Naive B cell (primary cell): ENCODE results near the gene EXOSC7. TPM values are rescaled to one million over a fixed set of nuclear protein-coding genes. Genes with fewer than 3 reads are reported as not detected.

ENCODE experiments used
- ATAC-seq, 2 donors: fragments of 150-1000 bp; cut with Tn5 transposase; 2 replicates each; pipeline ENCODE4 v1.10.0; 2021; ENCODE audit warnings: low read depth in 2 of 2, mild to moderate bottlenecking in 2 of 2, moderate library complexity in 2 of 2
- DNase-seq: peaks from one replicate; pipeline ENCODE4 v3.0.0; 2022
- H3K27ac Mint-ChIP-seq, 6 donors: one replicate each; pipeline ENCODE4 v1.8.0; 2020 to 2022; ENCODE audit warnings: mild to moderate bottlenecking in 6 of 6, mixed read lengths in 6 of 6, moderate library complexity in 5 of 6, inconsistent platforms in 2 of 6
- H3K27me3 Mint-ChIP-seq, 3 donors: one replicate each; pipeline ENCODE4 v1.8.0; 2021 to 2022; ENCODE audit warnings: mixed read lengths in 3 of 3, mild to moderate bottlenecking in 1 of 3
- H3K36me3 Mint-ChIP-seq, 2 donors: one replicate each; pipeline ENCODE4 v1.8.0; 2020 to 2022; ENCODE audit warnings: mixed read lengths in 2 of 2, inconsistent platforms in 1 of 2, mild to moderate bottlenecking in 1 of 2
- H3K4me1 Mint-ChIP-seq, 3 donors: one replicate each; pipeline ENCODE4 v1.8.0; 2020 to 2022; ENCODE audit warnings: mixed read lengths in 3 of 3, inconsistent platforms in 1 of 3, mild to moderate bottlenecking in 1 of 3, moderate library complexity in 1 of 3
- H3K4me3 Mint-ChIP-seq, 8 donors: one replicate each; pipeline ENCODE4 v1.8.0; 2020 to 2022; ENCODE audit warnings: mild to moderate bottlenecking in 8 of 8, mixed read lengths in 8 of 8, moderate library complexity in 8 of 8, inconsistent platforms in 2 of 8
- H3K9me3 Mint-ChIP-seq, 7 donors: one replicate each; pipeline ENCODE4 v1.8.0; 2020 to 2022; ENCODE audit warnings: mixed read lengths in 7 of 7, mild to moderate bottlenecking in 5 of 7, inconsistent platforms in 2 of 7, moderate library complexity in 1 of 7
- polyA plus RNA-seq, 6 donors: library from polyadenylated mRNA; unstranded; fragments of 300-500 nt; fragmentation: Illumina TruSeq; gene quantifications; one replicate each; pipeline ENCODE4 v1.2.3, GENCODE V29; 2021; ENCODE audit warnings: low read depth in 6 of 6

The EXOSC7 gene
- polyA plus RNA-seq, 6 donors from 2014 or later: 28.4 to 64.3 (median 39.0) TPM

GRCh38 chr3:44989636-44990373 lies 13.8 kb downstream of the EXOSC7 start:
- Mint-ChIP-seq H3K27me3 (no peaks in the 10 kb centered on the region), H3K4me1 (peaks cover 10 to 20% (median 15%) of the 10 kb centered on the region in 3 donors), H3K9me3 (no peaks in the 10 kb centered on the region), H3K36me3 (peaks cover 4 to 10% of the 10 kb centered on the region in 2 donors), H3K4me3 (no peak overlapping the region), H3K27ac (no peak overlapping the region)
- ATAC-seq (no peak), DNase-seq (no peak)

- ATAC-seq (no peak), DNase-seq (no peak)
- H3K4me1 Mint-ChIP-seq: peaks cover 7 to 16% (median 7%) of the 10 kb centered on the region in 3 donors
These were observed 15.3 kb downstream of the EXOSC7 start for GRCh38 chr3:44991326-44991725.

GRCh38 chr3:44992555-44993470 lies 16.8 kb downstream of the EXOSC7 start:
- ATAC-seq (no peak), DNase-seq (no peak)
- Mint-ChIP-seq H3K4me1 (peaks cover 4 to 12% (median 7%) of the 10 kb centered on the region in 3 donors), H3K9me3 (no peaks in the 10 kb centered on the region), H3K27me3 (no peaks in the 10 kb centered on the region), H3K4me3 (no peak overlapping the region), H3K27ac (peak overlapping the region in 1 of 6 donors; percentile 24), H3K36me3 (peaks cover 9 to 10% of the 10 kb centered on the region in 2 donors)

More at GRCh38 chr3:44991326-44991725, 15.3 kb downstream of the EXOSC7 start:
- peak overlapping the region in 1 of 6 donors; percentile 57 for H3K27ac Mint-ChIP-seq
- peaks cover 4 to 10% of the 10 kb centered on the region in 2 donors for H3K36me3 Mint-ChIP-seq
- H3K4me3 Mint-ChIP-seq: no peak overlapping the region
- no peaks in the 10 kb centered on the region for H3K27me3 Mint-ChIP-seq
- no peaks in the 10 kb centered on the region for H3K9me3 Mint-ChIP-seq

- no peak for ATAC-seq
- Mint-ChIP-seq H3K4me3 (no peak overlapping the region), H3K4me1 (peaks cover 0 to 7% (median 7%) of the 10 kb centered on the region in 3 donors), H3K9me3 (no peaks in the 10 kb centered on the region), H3K27me3 (no peaks in the 10 kb centered on the region), H3K36me3 (peaks cover 9 to 10% of the 10 kb centered on the region in 2 donors), H3K27ac (no peak overlapping the region)
- DNase-seq: no peak
These were observed 17.6 kb downstream of the EXOSC7 start for GRCh38 chr3:44993471-44994205.

- no peaks in the 10 kb centered on the region for H3K9me3 Mint-ChIP-seq
These were observed 19.2 kb downstream of the EXOSC7 start for GRCh38 chr3:44995142-44995770.

GRCh38 chr3:44996556-44996969 lies 20.5 kb downstream of the EXOSC7 start:
- H3K4me3 Mint-ChIP-seq: no peak overlapping the region
- peaks cover 9 to 20% of the 10 kb centered on the region in 2 donors for H3K36me3 Mint-ChIP-seq
- DNase-seq: no peak
- no peaks in the 10 kb centered on the region for H3K9me3 Mint-ChIP-seq
- no peaks in the 10 kb centered on the region for H3K27me3 Mint-ChIP-seq
- H3K27ac Mint-ChIP-seq: no peak overlapping the region
- H3K4me1 Mint-ChIP-seq: peaks cover 0 to 7% (median 5%) of the 10 kb centered on the region in 3 donors
- ATAC-seq: no peak

More at GRCh38 chr3:44995142-44995770, 19.2 kb downstream of the EXOSC7 start:
- DNase-seq (no peak), ATAC-seq (no peak)
- Mint-ChIP-seq H3K4me1 (peaks cover 0 to 7% (median 7%) of the 10 kb centered on the region in 3 donors), H3K4me3 (no peak overlapping the region), H3K27ac (peak overlapping the region in 2 of 6 donors; percentile 57 to 81), H3K27me3 (no peaks in the 10 kb centered on the region), H3K36me3 (peaks cover 11% of the 10 kb centered on the region in 2 donors)

GRCh38 chr3:44999782-45000181 lies 23.7 kb downstream of the EXOSC7 start:
- Mint-ChIP-seq H3K4me3 (no peak overlapping the region), H3K4me1 (peaks cover 0 to under 1% (median 0%) of the 10 kb centered on the region in 3 donors)
- no peak for ATAC-seq

GRCh38 chr3:45000823-45001222 lies 24.8 kb downstream of the EXOSC7 start:
- Mint-ChIP-seq H3K4me1 (peaks cover 0 to 3% (median 0%) of the 10 kb centered on the region in 3 donors), H3K27ac (no peak overlapping the region), H3K4me3 (no peak overlapping the region), H3K27me3 (no peaks in the 10 kb centered on the region), H3K36me3 (peaks cover 38 to 47% of the 10 kb centered on the region in 2 donors), H3K9me3 (no peaks in the 10 kb centered on the region)
- no peak for DNase-seq
- ATAC-seq: no peak

More at GRCh38 chr3:44999782-45000181, 23.7 kb downstream of the EXOSC7 start:
- H3K27ac Mint-ChIP-seq: no peak overlapping the region
- no peak for DNase-seq
- no peaks in the 10 kb centered on the region for H3K27me3 Mint-ChIP-seq
- H3K9me3 Mint-ChIP-seq: no peaks in the 10 kb centered on the region
- peaks cover 28 to 38% of the 10 kb centered on the region in 2 donors for H3K36me3 Mint-ChIP-seq

- no peaks in the 10 kb centered on the region for H3K27me3 Mint-ChIP-seq
- ATAC-seq: no peak
- H3K4me3 Mint-ChIP-seq: no peak overlapping the region
- no peak for DNase-seq
- H3K9me3 Mint-ChIP-seq: no peaks in the 10 kb centered on the region
- H3K27ac Mint-ChIP-seq: peak overlapping the region in 1 of 6 donors; percentile 47
- peaks cover 0 to 3% (median 0%) of the 10 kb centered on the region in 3 donors for H3K4me1 Mint-ChIP-seq
- peaks cover 39 to 47% of the 10 kb centered on the region in 2 donors for H3K36me3 Mint-ChIP-seq
These were observed 25.7 kb downstream of the EXOSC7 start for GRCh38 chr3:45001738-45002137.

- Mint-ChIP-seq H3K9me3 (peaks cover 0 to 2% (median 0%) of the 10 kb centered on the region in 7 donors), H3K4me1 (peaks cover 0 to 7% (median 0%) of the 10 kb centered on the region in 3 donors), H3K27me3 (no peaks in the 10 kb centered on the region), H3K4me3 (no peak overlapping the region), H3K36me3 (peaks cover 44 to 46% of the 10 kb centered on the region in 2 donors), H3K27ac (peak overlapping the region in 2 of 6 donors; percentile 47 to 58)
- ATAC-seq: no peak
- no peak for DNase-seq
These were observed 26.2 kb downstream of the EXOSC7 start for GRCh38 chr3:45002139-45002660.

GRCh38 chr3:45002720-45003119 lies 26.7 kb downstream of the EXOSC7 start:
- DNase-seq (no peak), ATAC-seq (no peak)
- Mint-ChIP-seq H3K36me3 (peaks cover 45 to 46% of the 10 kb centered on the region in 2 donors), H3K4me1 (peaks cover 0 to 7% (median 0%) of the 10 kb centered on the region in 3 donors), H3K4me3 (no peak overlapping the region), H3K27ac (peak overlapping the region in 2 of 6 donors; percentile 27 to 90), H3K27me3 (no peaks in the 10 kb centered on the region), H3K9me3 (peaks cover 0 to 2% (median 0%) of the 10 kb centered on the region in 7 donors)

GRCh38 chr3:45003406-45003805 lies 27.4 kb downstream of the EXOSC7 start:
- DNase-seq: no peak
- no peak for ATAC-seq
- H3K4me3 Mint-ChIP-seq: no peak overlapping the region
- peaks cover 0 to 7% (median 0%) of the 10 kb centered on the region in 3 donors for H3K4me1 Mint-ChIP-seq
- no peak overlapping the region for H3K27ac Mint-ChIP-seq
- H3K36me3 Mint-ChIP-seq: peaks cover 51% of the 10 kb centered on the region in 2 donors
- H3K9me3 Mint-ChIP-seq: peaks cover 0 to 2% (median 0%) of the 10 kb centered on the region in 7 donors
- H3K27me3 Mint-ChIP-seq: no peaks in the 10 kb centered on the region
